Type B pancreatic cell (in vitro differentiated cells): Measurements from ENCODE around the gene GPRC5A. TPM values are rescaled to one million over a fixed set of nuclear protein-coding genes. Genes with fewer than 3 reads are reported as not detected.

Experiments used
- DNase-seq: peaks from one replicate; pipeline ENCODE4 v3.0.0; 2021; ENCODE audit warnings: mixed read lengths; ENCODE audit not compliant: unreplicated experiment; ENCODE audit errors: extremely low spot score
- H3K27ac Mint-ChIP-seq: 2 replicates; pipeline ENCODE4 v1.8.0; 2021; ENCODE audit warnings: mild to moderate bottlenecking, mixed read lengths
- H3K27me3 Mint-ChIP-seq: 2 replicates; pipeline ENCODE4 v1.8.0; 2021; ENCODE audit warnings: mixed read lengths
- H3K36me3 Mint-ChIP-seq: 2 replicates; pipeline ENCODE4 v1.8.0; 2021; ENCODE audit warnings: mixed read lengths
- H3K4me1 Mint-ChIP-seq: one replicate; pipeline ENCODE4 v1.8.0; 2021; ENCODE audit warnings: mixed read lengths; ENCODE audit not compliant: unreplicated experiment
- H3K4me3 Mint-ChIP-seq: 2 replicates; pipeline ENCODE4 v1.8.0; 2021; ENCODE audit warnings: mild to moderate bottlenecking, mixed read lengths
- H3K9me3 Mint-ChIP-seq: 2 replicates; pipeline ENCODE4 v1.8.0; 2021; ENCODE audit warnings: mixed read lengths
- CTCF ChIP-seq: fragments of 200-600 bp; sonication (generic); conservative IDR thresholded peaks from 2 replicates; pipeline ENCODE4 v1.5.0; 2021; ENCODE audit warnings: antibody characterized with exemption, mild to moderate bottlenecking
- total RNA-seq: library from RNA; stranded (reverse); gene quantifications from 2 replicates; pipeline ENCODE4 v1.2.1, GENCODE V29; 2021; ENCODE audit warnings: low replicate concordance

The GPRC5A gene
- total RNA-seq, 1 donor from 2014 or later, result 152 TPM

GRCh38 chr12:12922978-12923377 is 31.6 kb downstream of the GPRC5A start:
- no peaks in the 10 kb centered on the region for H3K9me3 Mint-ChIP-seq
- H3K4me3 Mint-ChIP-seq, result no peak overlapping the region
- peaks cover 18% of the 10 kb centered on the region for H3K36me3 Mint-ChIP-seq
- TF ChIP-seq CTCF, result no peak
- H3K27ac Mint-ChIP-seq, result no peak overlapping the region
- DNase-seq, result no peak
- peaks cover 4% of the 10 kb centered on the region for H3K4me1 Mint-ChIP-seq
- peaks cover 4% of the 10 kb centered on the region for H3K27me3 Mint-ChIP-seq

- Mint-ChIP-seq H3K4me3 (no peak overlapping the region), H3K27ac (peak overlapping the region; percentile 5), H3K36me3 (peaks cover 18% of the 10 kb centered on the region), H3K9me3 (no peaks in the 10 kb centered on the region), H3K4me1 (peaks cover 4% of the 10 kb centered on the region), H3K27me3 (peaks cover 4% of the 10 kb centered on the region)
- no peak for TF ChIP-seq CTCF
- no peak for DNase-seq
These were observed 32.8 kb downstream of the GPRC5A start for GRCh38 chr12:12924169-12924568.

- H3K27ac Mint-ChIP-seq, result peak overlapping the region; percentile 26
- H3K27me3 Mint-ChIP-seq, result peaks cover 4% of the 10 kb centered on the region
- H3K4me1 Mint-ChIP-seq, result peaks cover 4% of the 10 kb centered on the region
These were observed 34.0 kb downstream of the GPRC5A start for GRCh38 chr12:12925388-12925787.

GRCh38 chr12:12926571-12927071 is 35.3 kb downstream of the GPRC5A start:
- peaks cover 25% of the 10 kb centered on the region for H3K36me3 Mint-ChIP-seq
- no peaks in the 10 kb centered on the region for H3K9me3 Mint-ChIP-seq
- H3K4me1 Mint-ChIP-seq, result peaks cover 4% of the 10 kb centered on the region
- no peak for TF ChIP-seq CTCF
- DNase-seq, result no peak
- H3K4me3 Mint-ChIP-seq, result no peak overlapping the region
- H3K27ac Mint-ChIP-seq, result peak overlapping the region; percentile 79
- peaks cover 4% of the 10 kb centered on the region for H3K27me3 Mint-ChIP-seq

More at GRCh38 chr12:12925388-12925787, 34.0 kb downstream of the GPRC5A start:
- no peak for TF ChIP-seq CTCF
- Mint-ChIP-seq H3K36me3 (peaks cover 18% of the 10 kb centered on the region), H3K9me3 (no peaks in the 10 kb centered on the region), H3K4me3 (no peak overlapping the region)
- no peak for DNase-seq

- peaks cover 25% of the 10 kb centered on the region for H3K36me3 Mint-ChIP-seq
- TF ChIP-seq CTCF, result no peak
- peaks cover 4% of the 10 kb centered on the region for H3K27me3 Mint-ChIP-seq
- H3K9me3 Mint-ChIP-seq, result no peaks in the 10 kb centered on the region
- H3K4me1 Mint-ChIP-seq, result no peaks in the 10 kb centered on the region
- peak overlapping the region; percentile 77 for H3K4me3 Mint-ChIP-seq
- peak overlapping the region; percentile 79 for H3K27ac Mint-ChIP-seq
- peak; percentile 82 for DNase-seq
These were observed 36.1 kb downstream of the GPRC5A start for GRCh38 chr12:12927211-12928079.
